Keratinocyte (primary cell): ENCODE measurements around the gene SPATA13.

ENCODE experiments used
- EZH2 ChIP-seq: IDR thresholded peaks from one replicate; pipeline ENCODE4 v1.6.1; 2012; ENCODE audit warnings: inconsistent platforms, mild to moderate bottlenecking, low read length, moderate library complexity
- TF ChIP-seq, protein P1 (sequence below), 3 experiments: IDR thresholded peaks in 1 of 3; conservative IDR thresholded peaks in 1 of 3; optimal IDR thresholded peaks in 1 of 3; 2 replicates in 2 of 3; 3 replicates in 1 of 3; pipeline versions ENCODE3 to v1.5.1; 2011; ENCODE audit warnings: low read length in 3 of 3, mild to moderate bottlenecking in 3 of 3, moderate library complexity in 2 of 3, control low read depth in 1 of 3, inconsistent platforms in 1 of 3; ENCODE audit not compliant: insufficient read depth in 2 of 3; ENCODE audit errors: extremely low read depth in 1 of 3

DNA sequence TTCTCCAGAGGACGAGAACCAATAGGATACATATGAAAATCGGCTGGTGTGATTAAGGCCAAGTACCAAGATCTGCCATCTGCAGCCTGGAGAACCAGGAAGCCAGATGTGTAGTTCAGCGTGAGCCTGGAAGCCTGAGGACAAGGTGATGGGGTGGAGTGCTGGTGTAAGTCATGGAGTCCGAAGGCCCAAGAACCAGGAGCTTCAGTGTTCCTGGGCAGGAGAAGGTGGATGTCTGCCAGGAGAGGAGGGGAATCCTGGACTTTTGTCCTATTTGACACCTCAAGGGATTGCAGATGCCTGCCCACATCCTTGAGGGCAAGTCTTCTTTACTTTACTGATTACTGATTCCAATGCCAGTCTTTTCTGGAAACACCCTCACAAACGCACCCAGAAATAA, 71.5 kb downstream of the SPATA13 start:
- TF ChIP-seq, protein P1, sequence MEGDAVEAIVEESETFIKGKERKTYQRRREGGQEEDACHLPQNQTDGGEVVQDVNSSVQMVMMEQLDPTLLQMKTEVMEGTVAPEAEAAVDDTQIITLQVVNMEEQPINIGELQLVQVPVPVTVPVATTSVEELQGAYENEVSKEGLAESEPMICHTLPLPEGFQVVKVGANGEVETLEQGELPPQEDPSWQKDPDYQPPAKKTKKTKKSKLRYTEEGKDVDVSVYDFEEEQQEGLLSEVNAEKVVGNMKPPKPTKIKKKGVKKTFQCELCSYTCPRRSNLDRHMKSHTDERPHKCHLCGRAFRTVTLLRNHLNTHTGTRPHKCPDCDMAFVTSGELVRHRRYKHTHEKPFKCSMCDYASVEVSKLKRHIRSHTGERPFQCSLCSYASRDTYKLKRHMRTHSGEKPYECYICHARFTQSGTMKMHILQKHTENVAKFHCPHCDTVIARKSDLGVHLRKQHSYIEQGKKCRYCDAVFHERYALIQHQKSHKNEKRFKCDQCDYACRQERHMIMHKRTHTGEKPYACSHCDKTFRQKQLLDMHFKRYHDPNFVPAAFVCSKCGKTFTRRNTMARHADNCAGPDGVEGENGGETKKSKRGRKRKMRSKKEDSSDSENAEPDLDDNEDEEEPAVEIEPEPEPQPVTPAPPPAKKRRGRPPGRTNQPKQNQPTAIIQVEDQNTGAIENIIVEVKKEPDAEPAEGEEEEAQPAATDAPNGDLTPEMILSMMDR (optimal IDR thresholded peaks at IDR 0.05 in 1 of 3, IDR thresholded peaks at IDR 0.05 in 1 of 3, conservative IDR thresholded peaks at IDR 0.05 in 1 of 3; ENCODE audit: extremely low read depth in 1 of 3, insufficient read depth in 2 of 3, low read length in 3 of 3), result no peak
- TF ChIP-seq EZH2, result no peak
